Measurements from ENCODE around the gene TRAPPC2B.

TRAPPC2B gene

GRCh38 chr19:57320180-57321084 is 42.9 kb upstream of the TRAPPC2B start, which contains the start of gene ZNF543 (continued):
- TF ChIP-seq, protein P1, sequence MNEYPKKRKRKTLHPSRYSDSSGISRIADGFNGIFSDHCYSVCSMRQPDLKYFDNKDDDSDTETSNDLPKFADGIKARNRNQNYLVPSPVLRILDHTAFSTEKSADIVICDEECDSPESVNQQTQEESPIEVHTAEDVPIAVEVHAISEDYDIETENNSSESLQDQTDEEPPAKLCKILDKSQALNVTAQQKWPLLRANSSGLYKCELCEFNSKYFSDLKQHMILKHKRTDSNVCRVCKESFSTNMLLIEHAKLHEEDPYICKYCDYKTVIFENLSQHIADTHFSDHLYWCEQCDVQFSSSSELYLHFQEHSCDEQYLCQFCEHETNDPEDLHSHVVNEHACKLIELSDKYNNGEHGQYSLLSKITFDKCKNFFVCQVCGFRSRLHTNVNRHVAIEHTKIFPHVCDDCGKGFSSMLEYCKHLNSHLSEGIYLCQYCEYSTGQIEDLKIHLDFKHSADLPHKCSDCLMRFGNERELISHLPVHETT (tag by site-specific recombination; IDR thresholded peaks at IDR 0.05), result no peak
- TF ChIP-seq ZNF23 (tag by site-specific recombination; IDR thresholded peaks at IDR 0.05; ENCODE audit: borderline replicate concordance), result no peak
- no peak for TF ChIP-seq ZNF426 (tag by site-specific recombination; IDR thresholded peaks at IDR 0.05)
- TF ChIP-seq KLF7 (tag by site-specific recombination; IDR thresholded peaks at IDR 0.05; ENCODE audit: borderline replicate concordance), result peak; percentile 23; the same call in 1 of the 2 replicates
- TF ChIP-seq ZNF138 (tag by site-specific recombination; IDR thresholded peaks at IDR 0.05; ENCODE audit: borderline replicate concordance), result no peak
- TF ChIP-seq ZNF391 (tag by site-specific recombination; IDR thresholded peaks at IDR 0.05; ENCODE audit: borderline replicate concordance, low read depth), result 0 out of 2 replicates have a peak, but pooled peaks have one; percentile 35
- TF ChIP-seq ZNF623 (tag by site-specific recombination; IDR thresholded peaks at IDR 0.05), result no peak
- TF ChIP-seq ZNF10 (tag by site-specific recombination; IDR thresholded peaks at IDR 0.05), result peak; percentile 89
- TF ChIP-seq, protein P2, sequence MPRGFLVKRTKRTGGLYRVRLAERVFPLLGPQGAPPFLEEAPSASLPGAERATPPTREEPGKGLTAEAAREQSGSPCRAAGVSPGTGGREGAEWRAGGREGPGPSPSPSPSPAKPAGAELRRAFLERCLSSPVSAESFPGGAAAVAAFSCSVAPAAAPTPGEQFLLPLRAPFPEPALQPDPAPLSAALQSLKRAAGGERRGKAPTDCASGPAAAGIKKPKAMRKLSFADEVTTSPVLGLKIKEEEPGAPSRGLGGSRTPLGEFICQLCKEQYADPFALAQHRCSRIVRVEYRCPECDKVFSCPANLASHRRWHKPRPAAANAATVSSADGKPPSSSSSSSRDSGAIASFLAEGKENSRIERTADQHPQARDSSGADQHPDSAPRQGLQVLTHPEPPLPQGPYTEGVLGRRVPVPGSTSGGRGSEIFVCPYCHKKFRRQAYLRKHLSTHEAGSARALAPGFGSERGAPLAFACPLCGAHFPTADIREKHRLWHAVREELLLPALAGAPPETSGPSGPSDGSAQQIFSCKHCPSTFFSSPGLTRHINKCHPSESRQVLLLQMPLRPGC (tag by site-specific recombination; IDR thresholded peaks at IDR 0.05), result no peak
- no peak for TF ChIP-seq ZNF350 (tag by site-specific recombination; IDR thresholded peaks at IDR 0.05)
- peak; percentile 54 for TF ChIP-seq ZNF600 (tag by site-specific recombination; IDR thresholded peaks at IDR 0.05)
- no peak for TF ChIP-seq PRDM4 (tag by site-specific recombination; IDR thresholded peaks at IDR 0.05)
- TF ChIP-seq ZBTB8A (tag by site-specific recombination; IDR thresholded peaks at IDR 0.05), result peak; percentile 60; the same call in 1 of the 2 replicates
- no peak for TF ChIP-seq ZNF521 (tag by site-specific recombination; IDR thresholded peaks at IDR 0.05)
- TF ChIP-seq ZNF777 (tag by site-specific recombination; IDR thresholded peaks at IDR 0.05; ENCODE audit: borderline replicate concordance), result no peak
- no peak for TF ChIP-seq ZNF707 (tag by site-specific recombination; IDR thresholded peaks at IDR 0.05)
- TF ChIP-seq RBAK (tag by site-specific recombination; IDR thresholded peaks at IDR 0.05), result no peak
- no peak for TF ChIP-seq ZNF843 (tag by site-specific recombination; IDR thresholded peaks at IDR 0.05)
- TF ChIP-seq WT1 (tag by site-specific recombination; IDR thresholded peaks at IDR 0.05), result no peak
- no peak for TF ChIP-seq ZNF747 (tag by site-specific recombination; IDR thresholded peaks at IDR 0.05)
- no peak for TF ChIP-seq ZNF433 (tag by site-specific recombination; IDR thresholded peaks at IDR 0.05; ENCODE audit: low read depth)
- TF ChIP-seq ZNF580 (tag by site-specific recombination; IDR thresholded peaks at IDR 0.05), result peak; percentile 54; the same call in 1 of the 2 replicates
- TF ChIP-seq GLIS2 (tag by site-specific recombination; IDR thresholded peaks at IDR 0.05), result peak; percentile 61; the same call in 1 of the 2 replicates
- TF ChIP-seq ZNF549 (tag by site-specific recombination; IDR thresholded peaks at IDR 0.05), result no peak
- no peak for TF ChIP-seq ZNF48 (tag by site-specific recombination; IDR thresholded peaks at IDR 0.05)
- TF ChIP-seq ZBTB7A (tag by site-specific recombination; IDR thresholded peaks at IDR 0.05; ENCODE audit: low read depth), result no peak
- TF ChIP-seq ZNF768 (tag by site-specific recombination; IDR thresholded peaks at IDR 0.05), result no peak
- 0 out of 2 replicates have a peak, but pooled peaks have one; percentile 12 for TF ChIP-seq ZEB2 (tag by site-specific recombination; IDR thresholded peaks at IDR 0.05)
- TF ChIP-seq ZSCAN23 (tag by site-specific recombination; IDR thresholded peaks at IDR 0.05), result no peak
- no peak for TF ChIP-seq ZNF792 (tag by site-specific recombination; IDR thresholded peaks at IDR 0.05)
- TF ChIP-seq GFI1B (tag by site-specific recombination; IDR thresholded peaks at IDR 0.05), result no peak
- no peak for TF ChIP-seq MYNN (tag by site-specific recombination; IDR thresholded peaks at IDR 0.05; ENCODE audit: borderline replicate concordance)
